ENCODE measurements around the gene DEAF1. TPM values are rescaled to one million over a fixed set of nuclear protein-coding genes. Genes with fewer than 3 reads are reported as not detected.
A peak's percentile ranks its signal among the peaks of the same experiment; 100 is the strongest.

Gene DEAF1
- total and polyA plus RNA-seq, 9 of the 15 experiments (the other 6 are each of a cell fraction or from before 2014, with no cell fraction given): 2.0 to 69.1 (median 26.8) TPM

GRCh38 chr11:615504-616319, 79.3 kb downstream of the DEAF1 start, which contains the start of gene IRF7 (continued):
- TF ChIP-seq IRF1 (CRISPR knock-in tag; IDR thresholded peaks at IDR 0.05; ENCODE audit: borderline replicate concordance) (no peak), GATAD2B (IDR thresholded peaks at IDR 0.05; ENCODE audit: borderline replicate concordance) (no peak), TFAP4 (CRISPR knock-in tag; IDR thresholded peaks at IDR 0.05; ENCODE audit: borderline replicate concordance) (peak; percentile 54; the same call in 1 of the 2 replicates), MTA3 (IDR thresholded peaks at IDR 0.05; ENCODE audit: borderline replicate concordance) (peak; percentile 93), ZNF561 (CRISPR knock-in tag; conservative IDR thresholded peaks at IDR 0.05) (no peak), PKNOX1 (IDR thresholded peaks at IDR 0.05) (no peak), DLX4 (CRISPR knock-in tag; IDR thresholded peaks at IDR 0.05) (no peak), RREB1 (CRISPR knock-in tag; IDR thresholded peaks at IDR 0.05) (no peak), PHF20 (IDR thresholded peaks at IDR 0.05; ENCODE audit: partially characterized antibody) (no peak), ZNF12 (CRISPR knock-in tag; IDR thresholded peaks at IDR 0.05) (no peak), ARHGAP35 (IDR thresholded peaks at IDR 0.05; ENCODE audit: partially characterized antibody) (no peak), SMARCB1 (IDR thresholded peaks at IDR 0.05; ENCODE audit: insufficient read length, low read depth) (no peak)
